Epithelial cell of proximal tubule (primary cell): ENCODE data around the gene FAM20C. TPM values are rescaled to one million over a fixed set of nuclear protein-coding genes. Genes with fewer than 3 reads are reported as not detected.

Experiments
- DNase-seq: peaks from one replicate; pipeline ENCODE4 v3.0.0-alpha.2; 2011; ENCODE audit warnings: low read depth
- H3K4me3 ChIP-seq: 2 replicates; pipeline ENCODE4 v1.5.1; 2011; ENCODE audit warnings: low read depth, mild to moderate bottlenecking, low read length
- total RNA-seq: library from RNA; depleted of rRNA; stranded (reverse); fragments of >200 nt; gene quantifications from 2 replicates; pipeline ENCODE4 v1.2.3, GENCODE V29; 2015
- TF ChIP-seq, protein P1 (sequence below): conservative IDR thresholded peaks from 2 replicates; pipeline ENCODE4 v1.5.1; 2012; ENCODE audit warnings: low read depth, mild to moderate bottlenecking, low read length

Gene FAM20C
- total RNA-seq, 1 donor from 2014 or later = 84.2 TPM

DNA sequence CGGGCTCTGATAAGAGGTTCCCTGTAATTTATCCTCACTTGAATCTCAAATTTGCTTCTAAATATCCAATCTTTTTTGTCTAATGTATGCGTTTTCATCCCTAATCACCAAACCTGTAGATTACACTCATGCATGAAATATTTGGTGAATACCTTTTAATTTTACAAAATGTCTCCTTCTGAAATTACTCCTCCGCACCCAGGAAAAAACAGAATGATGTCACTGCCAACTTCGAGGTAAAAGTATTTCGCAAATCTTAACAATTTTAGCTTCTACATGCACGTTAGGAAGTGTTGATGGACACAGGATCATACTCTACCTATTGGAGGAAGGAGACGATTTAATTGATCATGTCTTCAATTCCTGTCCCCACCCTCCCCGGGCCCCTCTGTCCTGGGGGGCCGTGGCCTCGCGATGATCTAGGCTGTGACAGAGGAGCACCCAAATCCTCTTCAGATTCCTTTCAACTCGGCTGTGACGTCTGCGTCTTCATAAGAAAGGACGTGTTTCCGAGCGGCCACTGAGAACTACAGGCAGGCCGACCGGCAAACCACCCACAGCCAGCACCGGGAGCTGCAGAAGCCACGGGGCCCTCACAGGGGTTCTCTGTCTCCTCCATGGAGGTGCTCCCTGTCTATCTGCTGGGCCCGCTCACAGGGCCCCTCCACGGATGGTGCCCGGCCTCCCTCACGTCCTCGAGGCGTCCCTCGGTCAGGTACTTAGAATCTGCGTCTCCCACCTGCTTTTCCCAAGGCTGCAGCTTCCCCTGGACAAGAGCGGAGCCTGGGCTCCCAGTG, 8.7 kb upstream of the FAM20C start:
- DNase-seq = no peak
- TF ChIP-seq, protein P1, sequence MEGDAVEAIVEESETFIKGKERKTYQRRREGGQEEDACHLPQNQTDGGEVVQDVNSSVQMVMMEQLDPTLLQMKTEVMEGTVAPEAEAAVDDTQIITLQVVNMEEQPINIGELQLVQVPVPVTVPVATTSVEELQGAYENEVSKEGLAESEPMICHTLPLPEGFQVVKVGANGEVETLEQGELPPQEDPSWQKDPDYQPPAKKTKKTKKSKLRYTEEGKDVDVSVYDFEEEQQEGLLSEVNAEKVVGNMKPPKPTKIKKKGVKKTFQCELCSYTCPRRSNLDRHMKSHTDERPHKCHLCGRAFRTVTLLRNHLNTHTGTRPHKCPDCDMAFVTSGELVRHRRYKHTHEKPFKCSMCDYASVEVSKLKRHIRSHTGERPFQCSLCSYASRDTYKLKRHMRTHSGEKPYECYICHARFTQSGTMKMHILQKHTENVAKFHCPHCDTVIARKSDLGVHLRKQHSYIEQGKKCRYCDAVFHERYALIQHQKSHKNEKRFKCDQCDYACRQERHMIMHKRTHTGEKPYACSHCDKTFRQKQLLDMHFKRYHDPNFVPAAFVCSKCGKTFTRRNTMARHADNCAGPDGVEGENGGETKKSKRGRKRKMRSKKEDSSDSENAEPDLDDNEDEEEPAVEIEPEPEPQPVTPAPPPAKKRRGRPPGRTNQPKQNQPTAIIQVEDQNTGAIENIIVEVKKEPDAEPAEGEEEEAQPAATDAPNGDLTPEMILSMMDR = no peak
- no peak overlapping the region for H3K4me3 ChIP-seq

- DNase-seq = no peak
- H3K4me3 ChIP-seq = no peak overlapping the region
- TF ChIP-seq, protein P1 = no peak
Measured at GRCh38 chr7:184294-185264, 7.8 kb upstream of the FAM20C start.

- H3K4me3 ChIP-seq = no peak overlapping the region
- TF ChIP-seq, protein P1 = no peak
- no peak for DNase-seq
Measured at GRCh38 chr7:186516-187113, 5.8 kb upstream of the FAM20C start.

GRCh38 chr7:187227-187927, 5.0 kb upstream of the FAM20C start:
- TF ChIP-seq, protein P1 = no peak
- no peak overlapping the region for H3K4me3 ChIP-seq
- DNase-seq = no peak

- no peak overlapping the region for H3K4me3 ChIP-seq
- no peak for DNase-seq
- TF ChIP-seq, protein P1 = no peak
Measured at GRCh38 chr7:188174-188573, 4.2 kb upstream of the FAM20C start.

- DNase-seq = no peak
- TF ChIP-seq, protein P1 = no peak
- no peak overlapping the region for H3K4me3 ChIP-seq
Measured at GRCh38 chr7:188727-189500, 3.5 kb upstream of the FAM20C start.
